NT2/D1 (cell line): ENCODE results near the gene RNPS1.
"Not testable (repeated sequence)": the region's sequence is repeated elsewhere in the genome, so short reads cannot be mapped to it uniquely, and the experiment has no call there.

ENCODE experiments used
- DNase-seq: peaks from one replicate; pipeline ENCODE4 v3.0.0-alpha.2; 2011; ENCODE audit warnings: low read depth, low spot score
- H3K27me3 ChIP-seq: 2 replicates; pipeline ENCODE4 v1.6.0; 2011; ENCODE audit warnings: mild to moderate bottlenecking; ENCODE audit not compliant: insufficient read length, insufficient read depth
- H3K36me3 ChIP-seq: 2 replicates; pipeline ENCODE4 v1.6.1; 2011; ENCODE audit warnings: mild to moderate bottlenecking, low read length, mixed read lengths; ENCODE audit not compliant: insufficient read depth, insufficient read length
- H3K4me1 ChIP-seq: 2 replicates; pipeline ENCODE4 v1.5.1; 2011; ENCODE audit not compliant: insufficient read depth, insufficient read length
- H3K4me3 ChIP-seq: 2 replicates; pipeline ENCODE4 v1.5.1; 2011; ENCODE audit warnings: low read depth; ENCODE audit not compliant: insufficient read length
- H3K9ac ChIP-seq: 2 replicates; pipeline ENCODE4 v1.6.0; 2011; ENCODE audit warnings: low read depth; ENCODE audit not compliant: insufficient read length
- H3K9me3 ChIP-seq: 2 replicates; pipeline ENCODE4 v1.5.1; 2011; ENCODE audit warnings: mild to moderate bottlenecking, low read length; ENCODE audit not compliant: insufficient read depth
- SUZ12 ChIP-seq: IDR thresholded peaks from 2 replicates; pipeline ENCODE4 v1.6.1; 2011; ENCODE audit not compliant: insufficient read length, insufficient read depth; ENCODE audit errors: extremely low read depth
- YY1 ChIP-seq: IDR thresholded peaks from 2 replicates; pipeline ENCODE4 v1.6.1; 2011; ENCODE audit not compliant: insufficient read length, insufficient read depth
- ZNF274 ChIP-seq: IDR thresholded peaks from 2 replicates; pipeline ENCODE4 v1.6.1; 2011; ENCODE audit warnings: mild to moderate bottlenecking, low read depth, low read length

Gene RNPS1

DNA sequence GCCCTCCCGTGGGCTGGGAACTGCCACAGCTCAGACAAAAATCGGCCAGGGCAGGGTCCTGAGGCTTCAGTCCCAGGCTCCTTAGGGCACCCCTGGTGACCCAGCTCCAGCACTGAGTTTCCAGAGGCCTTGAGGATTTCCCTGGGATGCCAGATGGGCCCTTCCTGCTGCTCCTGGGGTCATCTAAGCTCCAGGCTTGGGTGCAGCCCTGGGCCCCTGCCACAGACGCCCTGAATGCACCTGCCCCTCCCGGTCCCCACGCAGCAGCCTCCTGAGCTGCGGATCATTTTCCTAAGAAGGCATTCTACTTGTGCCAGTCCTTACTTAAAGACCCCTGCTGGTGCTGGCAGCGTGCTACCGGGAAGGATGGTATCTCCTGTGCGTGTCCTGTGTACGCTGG, 6.0 kb upstream of the RNPS1 start:
- H3K9me3 ChIP-seq = no peaks in the 10 kb centered on the region
- TF ChIP-seq ZNF274 = no peak
- H3K36me3 ChIP-seq = peaks cover 16% of the 10 kb centered on the region
- peaks cover 37% of the 10 kb centered on the region for H3K4me1 ChIP-seq
- no peak overlapping the region for H3K4me3 ChIP-seq
- no peak for DNase-seq
- no peak overlapping the region for H3K9ac ChIP-seq
- H3K27me3 ChIP-seq = peaks cover 6% of the 10 kb centered on the region

GRCh38 chr16:2273484-2273883, 5.6 kb upstream of the RNPS1 start:
- Histone ChIP-seq H3K9ac (no peak overlapping the region), H3K36me3 (peaks cover 16% of the 10 kb centered on the region), H3K4me3 (no peak overlapping the region), H3K27me3 (peaks cover 10% of the 10 kb centered on the region), H3K4me1 (peaks cover 37% of the 10 kb centered on the region), H3K9me3 (no peaks in the 10 kb centered on the region)
- no peak for TF ChIP-seq SUZ12
- no peak for TF ChIP-seq YY1
- no peak for TF ChIP-seq ZNF274
- no peak for DNase-seq

DNA sequence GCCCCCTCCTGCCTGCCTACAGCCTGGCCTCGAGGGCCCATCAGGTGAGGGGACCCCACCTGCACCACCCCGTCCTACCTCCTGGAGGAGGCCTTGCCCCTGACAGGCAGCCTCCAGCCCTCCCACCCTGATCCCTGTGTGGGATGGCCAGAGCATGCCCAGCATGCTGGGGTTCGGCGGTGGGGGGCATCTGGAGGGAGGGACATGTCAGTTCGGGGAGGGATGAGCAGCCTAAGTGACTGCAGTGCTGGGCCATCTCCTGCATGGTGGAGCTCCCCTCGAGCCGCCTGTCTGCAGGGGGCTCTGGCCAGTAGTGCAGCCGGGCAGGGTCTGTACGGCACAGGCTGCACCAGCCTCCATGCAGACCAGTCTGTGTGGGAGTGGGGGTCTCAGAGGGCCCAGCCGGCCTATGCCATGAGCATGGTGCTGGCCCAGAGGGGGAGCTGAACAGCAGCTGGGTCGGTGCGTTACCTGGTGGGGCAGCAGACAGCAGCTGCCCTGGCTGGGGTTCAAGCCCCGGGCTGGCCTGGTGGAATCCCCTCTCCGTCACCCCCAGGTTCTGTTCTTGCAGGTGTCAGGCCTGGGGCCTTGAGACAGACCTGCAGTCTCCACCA, 4.0 kb upstream of the RNPS1 start:
- no peak overlapping the region for H3K9ac ChIP-seq
- no peak for DNase-seq
- H3K36me3 ChIP-seq = peaks cover 17% of the 10 kb centered on the region
- TF ChIP-seq YY1 (no peak), SUZ12 (no peak), ZNF274 (no peak)
- no peak overlapping the region for H3K4me3 ChIP-seq
- peaks cover 29% of the 10 kb centered on the region for H3K4me1 ChIP-seq
- peaks cover 10% of the 10 kb centered on the region for H3K27me3 ChIP-seq
- no peaks in the 10 kb centered on the region for H3K9me3 ChIP-seq

- TF ChIP-seq SUZ12 = no peak
- Histone ChIP-seq H3K4me3 (no peak overlapping the region), H3K36me3 (peaks cover 26% of the 10 kb centered on the region), H3K4me1 (peaks cover 24% of the 10 kb centered on the region), H3K27me3 (peaks cover 10% of the 10 kb centered on the region), H3K9ac (peak overlapping the region; percentile 44), H3K9me3 (no peaks in the 10 kb centered on the region)
- no peak for DNase-seq
Observed at GRCh38 chr16:2270588-2271470, 2.9 kb upstream of the RNPS1 start.

DNA sequence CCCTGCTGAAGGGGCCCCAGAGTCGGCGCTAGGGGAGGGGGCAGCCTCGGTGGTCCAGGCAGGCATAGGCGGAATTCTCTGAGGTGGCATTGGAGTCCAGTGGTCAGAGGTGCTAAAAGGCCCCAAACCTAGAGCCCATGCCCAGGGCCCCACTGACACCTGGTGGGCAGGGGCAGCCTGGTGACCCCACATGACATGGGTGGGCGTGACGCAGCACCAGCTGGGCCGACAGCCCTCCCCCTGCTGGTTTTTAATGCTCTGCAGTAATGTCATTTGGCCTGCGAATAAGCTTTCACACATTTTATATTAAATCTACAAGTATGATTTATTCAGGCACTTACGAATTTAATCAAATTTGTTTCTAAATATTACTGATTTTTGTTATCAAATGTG, 2.1 kb upstream of the RNPS1 start:
- Histone ChIP-seq H3K9ac (peak overlapping the region; percentile 68), H3K4me1 (peaks cover 21% of the 10 kb centered on the region), H3K4me3 (no peak overlapping the region), H3K36me3 (peaks cover 32% of the 10 kb centered on the region), H3K27me3 (peaks cover 10% of the 10 kb centered on the region), H3K9me3 (no peaks in the 10 kb centered on the region)
- TF ChIP-seq YY1 = no peak
- TF ChIP-seq SUZ12 = no peak
- no peak for TF ChIP-seq ZNF274
- DNase-seq = no peak

DNA sequence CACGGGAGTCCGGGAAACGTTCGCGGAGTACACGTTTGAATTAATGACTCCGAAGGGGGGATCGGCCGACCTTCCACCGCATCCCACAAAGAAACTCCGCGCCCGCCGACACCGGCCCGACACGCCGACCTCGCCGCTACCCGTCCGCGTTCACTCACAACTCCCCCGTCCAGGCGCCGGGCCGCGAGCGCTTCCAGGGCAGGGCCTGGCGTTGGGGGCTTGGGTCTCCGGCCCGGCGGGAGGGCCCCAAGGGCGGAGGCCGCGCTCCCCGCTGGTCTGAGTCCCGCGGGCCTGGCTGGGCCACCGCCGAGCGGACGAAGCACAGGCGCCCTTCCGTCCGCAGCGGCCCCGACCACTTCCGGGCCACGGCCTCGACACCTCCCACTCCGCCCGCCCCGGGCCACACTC, 417 bp downstream of the RNPS1 start:
- Histone ChIP-seq H3K36me3 (peaks cover 49% of the 10 kb centered on the region), H3K27me3 (peaks cover 10% of the 10 kb centered on the region), H3K4me3 (peak overlapping the region; percentile 90), H3K9ac (peak overlapping the region; percentile 91), H3K4me1 (peaks cover 19% of the 10 kb centered on the region)
- not testable (repeated sequence) for H3K9me3 ChIP-seq, DNase-seq

DNA sequence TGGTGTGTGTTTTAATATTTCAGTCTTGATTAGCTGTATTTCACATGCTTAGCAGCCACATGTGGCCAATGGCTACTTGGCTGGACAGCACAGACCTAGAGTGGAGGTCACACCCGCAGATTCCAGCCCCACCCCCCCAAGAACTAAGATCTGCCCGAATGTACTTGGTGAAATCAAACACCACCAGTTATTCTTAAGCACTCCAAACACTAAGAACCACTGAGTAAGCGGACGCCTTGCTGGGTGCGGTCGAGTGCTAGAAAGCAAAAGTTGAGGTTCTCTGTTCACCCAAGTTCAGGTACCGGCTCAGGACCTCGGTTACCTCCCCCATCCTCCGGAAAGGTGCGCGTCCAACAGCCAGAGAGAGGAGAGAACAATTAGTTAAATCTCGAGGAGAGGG, 1.0 kb downstream of the RNPS1 start:
- not testable (repeated sequence) for H3K9me3 ChIP-seq

GRCh38 chr16:2263026-2263425, 4.9 kb downstream of the RNPS1 start:
- not testable (repeated sequence) for H3K9me3 ChIP-seq, H3K27me3 ChIP-seq, H3K4me1 ChIP-seq, DNase-seq, H3K4me3 ChIP-seq
- H3K9ac ChIP-seq = peak overlapping the region; percentile 9
- H3K36me3 ChIP-seq = peaks cover 83% of the 10 kb centered on the region

More for the DNA sequence above, 1.0 kb downstream of the RNPS1 start:
- H3K27me3 ChIP-seq = peaks cover 10% of the 10 kb centered on the region
- peaks cover 16% of the 10 kb centered on the region for H3K4me1 ChIP-seq
- peaks cover 50% of the 10 kb centered on the region for H3K36me3 ChIP-seq
- H3K4me3 ChIP-seq = peak overlapping the region; percentile 90
- DNase-seq = not testable (repeated sequence)
- peak overlapping the region; percentile 91 for H3K9ac ChIP-seq
